HG03280 (cell line): ENCODE measurements around the gene NDUFAF8.

Experiments
- ATAC-seq: cut with Tn5 transposase; IDR thresholded peaks from one replicate; pipeline ENCODE4 v1.9.1; 2021; ENCODE audit warnings: mild to moderate bottlenecking, moderate library complexity; ENCODE audit not compliant: unreplicated experiment

Gene NDUFAF8

DNA sequence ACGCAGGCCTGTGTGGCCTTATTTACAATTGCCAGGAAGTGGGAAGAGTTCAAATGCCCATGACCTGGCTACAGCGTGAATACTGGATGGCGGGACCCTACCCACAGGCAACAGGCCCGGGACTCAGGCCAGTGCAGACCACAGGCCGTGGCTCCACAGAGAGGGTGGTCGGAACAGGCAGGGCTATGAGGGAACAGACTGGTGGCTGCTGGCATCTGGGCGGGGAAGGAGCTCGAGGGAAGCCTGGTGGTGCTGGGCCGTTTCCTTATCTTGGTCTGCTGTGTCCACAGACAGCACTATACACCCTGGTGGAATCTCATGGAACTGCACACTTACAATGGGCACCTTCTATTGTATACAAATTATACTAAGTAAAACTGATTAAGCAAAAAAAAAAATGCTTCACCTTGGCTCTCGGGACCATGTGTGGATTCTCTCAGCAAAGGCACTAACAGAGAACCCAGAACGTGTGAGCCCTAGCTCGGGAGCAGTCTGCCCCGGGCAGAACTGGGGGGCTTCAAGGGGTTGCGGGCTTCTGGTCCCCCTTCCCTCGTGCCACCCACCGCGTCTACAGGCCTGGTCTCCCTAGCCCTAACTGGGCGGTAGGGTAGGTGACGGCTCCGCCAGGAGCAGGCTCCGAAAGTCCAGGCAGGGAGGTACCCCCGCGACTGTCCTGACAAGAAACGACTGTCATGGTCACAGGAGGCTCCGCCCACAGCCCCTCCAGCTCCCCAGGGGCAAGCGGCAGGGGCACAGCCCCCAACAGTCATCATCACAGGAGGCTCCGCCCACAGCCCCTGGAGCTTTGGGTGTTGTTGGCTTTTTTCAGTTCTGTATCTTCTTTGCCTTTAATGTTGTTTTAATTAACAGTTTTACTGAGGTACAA lies 38.2 kb upstream of the NDUFAF8 start:
- no peak for ATAC-seq

- no peak for ATAC-seq
Measured at GRCh38 chr17:81202318-81202717, 36.8 kb upstream of the NDUFAF8 start.

DNA sequence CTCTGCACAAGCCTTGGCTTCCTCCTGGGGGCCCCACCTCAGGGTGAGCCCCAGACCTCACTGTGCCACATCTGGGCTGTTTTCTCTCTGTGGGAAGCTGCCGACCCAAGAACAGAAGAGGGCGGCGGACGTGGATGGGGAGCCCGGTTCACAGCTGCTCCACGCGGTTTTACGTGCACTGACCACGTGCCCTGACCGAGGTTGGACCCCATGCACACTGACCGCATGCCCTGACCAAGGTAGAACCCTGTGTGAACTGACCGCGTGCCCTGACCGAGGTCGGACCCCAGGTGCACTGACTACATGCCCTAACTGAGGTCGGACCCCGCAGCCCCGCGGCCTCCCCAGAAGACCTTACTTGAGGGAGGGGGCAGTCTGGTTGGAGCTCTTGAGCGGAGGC lies 36.0 kb upstream of the NDUFAF8 start:
- ATAC-seq: no peak

DNA sequence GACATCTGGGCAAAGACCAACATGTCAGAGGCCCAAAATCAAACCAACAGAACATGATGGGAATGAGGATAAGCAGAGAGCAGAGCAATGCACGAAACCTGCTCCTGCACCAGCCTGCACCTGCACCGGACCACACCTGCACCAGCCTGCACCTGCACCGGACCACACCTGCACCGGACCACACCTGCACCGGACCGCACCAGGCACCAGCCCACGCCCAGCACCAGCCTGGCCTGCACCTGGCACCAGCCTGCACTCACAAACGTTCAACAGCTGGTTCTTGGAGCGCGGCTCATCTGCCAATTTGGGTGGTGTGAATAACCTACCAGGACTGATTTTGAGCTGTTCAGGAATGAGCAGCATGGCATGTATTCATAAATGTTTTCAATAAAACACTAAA lies 34.5 kb upstream of the NDUFAF8 start:
- ATAC-seq: no peak

DNA sequence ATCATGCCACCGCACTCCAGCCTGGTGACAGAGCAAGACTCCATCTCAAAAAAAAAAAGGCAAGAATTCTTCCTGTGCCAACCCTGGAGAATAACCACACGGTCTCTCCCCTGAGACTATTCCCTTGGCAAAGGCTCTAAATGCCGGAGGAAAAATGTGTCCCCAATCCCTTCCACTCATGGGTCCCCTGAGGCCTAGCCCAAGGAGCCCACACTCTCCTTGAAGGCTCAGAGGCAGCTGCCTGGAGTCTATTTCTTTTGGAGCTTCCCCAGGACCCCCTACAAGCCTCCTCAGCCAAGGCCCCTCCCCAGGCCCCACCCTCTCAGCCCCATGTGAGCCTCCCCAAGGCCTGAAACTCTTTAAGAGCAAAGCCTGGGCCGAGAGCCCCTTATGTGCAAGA lies 33.0 kb upstream of the NDUFAF8 start:
- no peak for ATAC-seq

DNA sequence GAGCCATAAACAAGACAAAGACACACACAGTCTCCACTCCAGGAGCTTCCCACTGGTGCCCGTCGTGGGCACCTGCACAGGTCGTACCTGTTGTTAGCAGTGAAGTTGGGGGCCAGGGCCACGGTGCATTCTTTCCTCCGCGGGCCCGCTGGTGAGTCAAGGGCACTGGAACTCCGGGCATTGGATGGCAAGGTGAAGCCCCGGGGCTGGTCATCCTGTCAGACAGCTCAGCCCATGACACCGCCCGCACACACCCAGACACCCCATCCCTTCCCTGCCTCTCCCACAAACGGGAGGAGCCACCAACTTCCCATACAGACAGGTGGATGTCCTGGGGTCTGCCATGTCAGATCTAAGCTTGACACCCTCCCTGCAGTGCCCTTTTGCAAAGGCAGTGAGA lies 32.5 kb upstream of the NDUFAF8 start:
- no peak for ATAC-seq

- ATAC-seq: no peak
Measured at GRCh38 chr17:81207610-81208581, 31.2 kb upstream of the NDUFAF8 start.

DNA sequence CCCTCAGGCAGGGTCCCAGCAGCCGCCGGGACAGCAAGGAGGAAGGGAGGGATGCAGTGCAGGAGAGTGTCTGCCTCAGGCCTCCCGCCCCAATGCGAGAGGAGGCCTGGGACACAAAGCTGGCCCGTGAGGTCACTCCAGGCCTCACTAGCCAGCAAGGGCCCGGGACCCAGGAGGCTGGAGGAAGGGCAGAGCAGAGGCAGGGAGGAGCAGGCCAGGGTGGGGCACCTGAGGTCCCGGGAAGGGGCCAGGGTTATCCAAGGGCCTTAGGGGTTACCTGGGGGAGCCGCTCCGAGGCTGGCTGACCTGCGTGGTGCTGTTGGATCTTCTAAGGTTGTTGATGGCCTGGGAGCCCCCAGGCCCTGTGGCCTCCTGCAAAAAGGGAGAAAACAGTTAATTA lies 30.5 kb upstream of the NDUFAF8 start:
- ATAC-seq: no peak

DNA sequence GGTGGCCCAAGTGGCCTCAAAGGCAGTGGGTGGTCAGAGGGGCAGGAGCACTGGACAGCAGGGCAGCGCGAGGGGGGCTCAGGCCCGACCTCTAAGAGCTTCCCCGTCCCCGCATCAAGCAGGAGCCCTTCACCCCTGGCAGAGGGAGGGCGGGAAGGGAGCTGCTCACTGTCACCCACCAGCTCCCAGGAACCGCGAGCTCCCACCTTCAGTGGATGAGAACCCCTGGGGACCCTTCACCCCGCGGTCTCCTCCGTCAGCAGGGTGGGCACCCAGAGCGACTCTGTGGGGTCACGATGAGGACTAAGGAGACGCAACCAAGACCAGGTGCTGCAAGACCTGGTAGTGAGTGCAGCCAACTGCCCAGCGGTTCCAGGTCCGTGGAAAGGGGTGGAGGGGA lies 30.0 kb upstream of the NDUFAF8 start:
- ATAC-seq: no peak

DNA sequence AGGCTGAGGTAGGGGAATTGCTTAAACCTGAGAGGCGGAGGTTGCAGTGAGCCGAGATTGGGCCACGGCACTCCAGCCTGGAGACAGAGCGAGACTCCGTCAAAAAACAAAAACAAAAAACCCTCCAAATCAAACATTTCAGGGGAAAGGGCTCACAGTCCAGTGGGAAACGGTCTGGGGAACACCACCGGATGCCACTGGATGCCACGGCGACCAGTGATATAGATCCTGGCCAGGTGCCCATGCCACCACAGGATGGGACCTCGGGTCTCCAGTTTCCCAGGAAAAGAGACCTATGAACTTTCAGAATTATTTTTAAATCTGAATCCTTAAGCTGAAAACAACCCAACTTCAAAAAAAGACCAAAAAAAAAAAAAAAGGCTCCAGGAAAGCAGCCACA lies 28.7 kb upstream of the NDUFAF8 start:
- ATAC-seq: no peak

DNA sequence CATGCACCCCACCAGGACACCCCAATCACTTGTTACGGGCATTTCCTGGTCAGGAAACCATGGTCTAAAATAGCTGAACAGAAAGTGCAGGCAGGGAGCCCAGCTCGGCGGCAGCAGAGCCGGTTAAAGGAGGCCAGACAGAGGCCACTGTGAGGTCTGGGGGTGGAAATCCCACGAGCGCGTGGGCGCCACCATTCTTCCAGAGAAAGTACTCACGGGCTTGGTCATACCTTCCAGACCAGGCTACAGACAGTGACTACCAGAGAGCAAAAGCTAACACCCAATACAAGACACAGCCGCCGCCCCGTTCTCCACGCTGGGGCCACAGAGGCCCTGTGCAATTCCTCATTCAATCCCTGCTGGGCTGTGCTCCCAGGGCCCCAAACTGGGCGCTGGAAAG lies 28.2 kb upstream of the NDUFAF8 start:
- ATAC-seq: no peak

DNA sequence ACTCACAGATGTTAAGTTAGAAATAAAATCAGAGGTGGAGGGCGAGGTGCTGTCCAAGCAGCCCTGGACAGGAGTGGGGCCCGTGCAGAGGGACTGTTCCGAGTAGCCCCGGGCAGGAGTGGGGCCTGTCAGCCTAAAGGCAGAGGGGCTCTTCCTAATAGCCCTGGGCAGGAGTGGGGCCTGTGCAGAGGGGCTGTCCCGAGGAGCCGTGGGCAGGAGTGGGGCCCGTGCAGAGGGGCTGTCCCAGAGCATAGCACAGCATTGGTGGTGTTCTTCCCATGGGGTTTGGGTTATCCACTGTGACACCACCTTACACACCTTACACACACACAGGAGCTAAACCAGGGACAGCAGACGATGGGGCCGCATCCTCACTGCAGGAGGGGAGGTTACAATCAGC lies 26.8 kb upstream of the NDUFAF8 start:
- ATAC-seq: no peak

GRCh38 chr17:81213978-81214377 lies 25.1 kb upstream of the NDUFAF8 start:
- no peak for ATAC-seq

GRCh38 chr17:81217491-81217890 lies 21.6 kb upstream of the NDUFAF8 start:
- no peak for ATAC-seq

DNA sequence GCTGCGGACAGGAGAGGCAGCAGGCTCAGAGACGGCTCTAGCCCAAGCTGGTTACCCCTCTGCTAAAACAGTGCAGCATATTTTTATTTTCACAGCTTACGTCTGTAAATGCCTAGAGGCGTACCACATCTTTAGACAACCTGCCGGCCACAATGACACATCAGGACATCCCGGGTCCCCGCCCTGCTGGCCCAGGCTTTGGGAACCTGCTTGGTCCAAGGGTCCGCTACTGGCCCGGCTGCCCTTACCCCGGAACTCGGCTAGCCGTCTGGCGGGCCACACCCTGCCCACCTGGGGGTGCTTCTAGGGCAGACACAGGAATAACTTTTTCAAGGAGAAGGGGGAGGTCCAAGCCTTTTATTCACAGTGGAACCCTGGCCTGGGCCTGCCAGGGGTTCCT lies 20.7 kb upstream of the NDUFAF8 start:
- ATAC-seq: no peak

GRCh38 chr17:81218991-81219390 lies 20.1 kb upstream of the NDUFAF8 start:
- ATAC-seq: no peak

DNA sequence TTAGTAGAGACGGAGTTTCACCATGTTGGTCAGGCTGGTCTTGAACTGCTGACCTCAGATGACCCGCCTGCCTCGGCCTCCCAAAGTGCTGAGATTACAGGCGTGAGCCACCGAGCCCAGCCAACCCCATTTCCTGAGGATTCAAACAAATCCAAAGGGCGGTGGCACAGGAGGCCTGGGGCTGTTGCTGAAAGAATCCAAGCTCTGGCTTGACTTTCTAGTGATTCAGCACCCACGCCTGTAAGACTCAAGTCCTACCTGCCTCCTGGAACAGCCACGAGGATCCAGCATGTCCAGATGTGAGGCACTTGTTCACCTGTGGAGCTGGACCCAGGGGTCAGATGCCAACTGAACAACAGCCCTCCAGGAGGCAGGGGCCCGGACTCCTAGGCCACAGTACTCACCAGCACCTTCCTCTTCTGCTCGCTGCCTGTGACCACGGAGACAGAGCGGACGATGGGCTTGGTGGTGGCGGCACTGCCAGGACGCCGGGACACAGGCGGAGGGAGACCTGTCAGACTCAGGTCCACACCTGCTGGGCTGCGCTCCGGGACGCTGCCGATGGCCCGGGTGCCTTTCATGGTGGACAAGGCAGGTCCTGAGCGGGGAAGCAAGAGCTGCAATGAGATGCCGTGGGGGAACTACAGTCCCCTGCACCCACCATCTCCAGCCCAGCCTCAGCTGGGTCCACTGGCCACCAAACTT lies 19.5 kb upstream of the NDUFAF8 start:
- no peak for ATAC-seq

GRCh38 chr17:81221371-81221841 lies 17.7 kb upstream of the NDUFAF8 start:
- no peak for ATAC-seq

DNA sequence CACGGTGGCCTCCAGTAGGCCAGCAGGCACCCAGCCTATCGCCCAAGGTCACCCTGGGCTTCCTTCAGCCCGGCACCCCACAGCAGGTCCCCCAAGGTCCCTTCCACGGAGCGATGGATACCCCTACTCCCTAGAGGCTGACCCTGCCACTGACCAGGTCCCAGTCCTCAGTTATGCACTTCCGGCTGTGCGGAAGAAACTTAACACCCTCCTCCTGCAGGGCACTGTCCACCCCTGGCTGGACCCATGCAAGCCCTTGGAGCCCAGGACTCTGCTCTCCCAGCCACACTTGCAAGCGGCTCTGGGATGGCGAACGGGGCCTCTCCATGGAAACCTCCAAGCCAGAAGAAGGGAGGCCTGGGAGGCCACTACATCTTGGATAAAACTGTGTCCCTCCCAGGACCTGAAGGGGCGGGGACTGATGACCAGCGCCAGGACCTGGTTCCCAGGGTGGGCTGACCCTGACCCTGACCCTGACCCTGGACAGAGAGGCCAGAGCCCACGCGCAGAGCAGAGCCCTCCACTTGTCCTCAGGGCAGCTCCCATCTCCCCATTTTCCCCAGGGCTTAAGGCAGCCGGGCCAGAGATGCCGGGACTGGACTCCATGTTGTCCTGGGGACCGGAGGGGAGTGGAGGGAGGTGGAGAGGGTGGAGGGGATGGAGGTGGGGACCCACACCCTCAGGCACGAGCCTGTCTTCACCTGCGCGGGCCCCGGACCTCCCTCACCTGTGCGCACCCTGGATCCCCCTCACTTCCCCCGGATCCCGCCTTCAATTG lies 17.1 kb upstream of the NDUFAF8 start:
- no peak for ATAC-seq

- no peak for ATAC-seq
Measured at GRCh38 chr17:81222620-81222905, 16.6 kb upstream of the NDUFAF8 start.
